OCI-LY1 (cell line): Measurements from ENCODE around the gene EVL.
"Not testable (repeated sequence)": the region's sequence is repeated elsewhere in the genome, so short reads cannot be mapped to it uniquely, and the experiment has no call there.

Experiments
- H2AFZ ChIP-seq: fragments of 200-600 bp; sonication (generic), shearing (Covaris generic); 2 replicates; pipeline ENCODE4 v1.6.0; 2014; ENCODE audit warnings: antibody characterized with exemption, mild to moderate bottlenecking, low read length
- H3F3A ChIP-seq: fragments of 200-600 bp; sonication (generic), shearing (Covaris generic); 2 replicates; pipeline ENCODE4 v1.6.0; 2014; ENCODE audit warnings: mild to moderate bottlenecking, antibody characterized with exemption, low read length, moderate library complexity; ENCODE audit not compliant: insufficient read depth
- H3K27ac ChIP-seq: fragments of 200-600 bp; sonication (generic); 2 replicates; pipeline ENCODE4 v1.5.1; 2014; ENCODE audit warnings: low read length, mixed run types, mild to moderate bottlenecking, low read depth; ENCODE audit not compliant: poor library complexity, severe bottlenecking
- H3K27me3 ChIP-seq: fragments of 200-600 bp; sonication (generic); 2 replicates; pipeline ENCODE4 v1.6.0; 2014; ENCODE audit warnings: antibody characterized with exemption, mild to moderate bottlenecking, low read length, moderate library complexity; ENCODE audit not compliant: insufficient read depth
- H3K36me3 ChIP-seq: fragments of 200-600 bp; sonication (generic); 2 replicates; pipeline ENCODE4 v1.6.1; 2014; ENCODE audit warnings: mild to moderate bottlenecking, antibody characterized with exemption, low read length, moderate library complexity, mixed read lengths; ENCODE audit not compliant: insufficient read depth
- H3K4me1 ChIP-seq: fragments of 200-600 bp; sonication (generic); 2 replicates; pipeline ENCODE4 v1.5.1; 2014; ENCODE audit warnings: mild to moderate bottlenecking, low read length, moderate library complexity; ENCODE audit not compliant: insufficient read depth, severe bottlenecking
- H3K4me2 ChIP-seq: fragments of 200-600 bp; sonication (generic), shearing (Covaris generic); 2 replicates; pipeline ENCODE4 v1.6.1; 2014; ENCODE audit warnings: low read length
- H3K4me3 ChIP-seq: fragments of 200-600 bp; sonication (generic); 2 replicates; pipeline ENCODE4 v1.5.1; 2014; ENCODE audit warnings: low read length, low read depth, mild to moderate bottlenecking, mixed read lengths; ENCODE audit not compliant: poor library complexity, severe bottlenecking
- H3K79me2 ChIP-seq: fragments of 200-600 bp; shearing (Covaris generic); 2 replicates; pipeline ENCODE4 v1.6.1; 2016; ENCODE audit warnings: mixed run types, low read length, mixed read lengths; ENCODE audit not compliant: insufficient read depth
- H3K9ac ChIP-seq: fragments of 200-600 bp; sonication (generic), shearing (Covaris generic); 2 replicates; pipeline ENCODE4 v1.6.1; 2014; ENCODE audit warnings: mild to moderate bottlenecking, low read length, mixed read lengths
- H3K9me2 ChIP-seq: fragments of 200-600 bp; sonication (generic), shearing (Covaris generic); 2 replicates; pipeline ENCODE4 v1.6.1; 2014; ENCODE audit warnings: low read depth, mild to moderate bottlenecking, low read length, mixed read lengths
- H3K9me3 ChIP-seq: fragments of 200-600 bp; shearing (Covaris generic); 2 replicates; pipeline ENCODE4 v1.6.1; 2014; ENCODE audit warnings: low read length, mixed read lengths
- H4K20me1 ChIP-seq: fragments of 200-600 bp; sonication (generic), shearing (Covaris generic); 2 replicates; pipeline ENCODE4 v1.6.0; 2016; ENCODE audit warnings: mild to moderate bottlenecking, low read length; ENCODE audit not compliant: insufficient read depth
- EZH2 ChIP-seq: fragments of 200-600 bp; sonication (generic), shearing (Covaris generic); IDR thresholded peaks from 2 replicates; pipeline ENCODE4 v1.8.0; 2017; ENCODE audit warnings: borderline replicate concordance, mixed run types, mild to moderate bottlenecking, antibody characterized with exemption, low read length, moderate library complexity, mixed read lengths
- TF ChIP-seq, protein P1 (sequence below): fragments of 200-600 bp; sonication (generic), shearing (Covaris generic); IDR thresholded peaks from 2 replicates; pipeline ENCODE4 v1.5.1; 2017; ENCODE audit warnings: mild to moderate bottlenecking, antibody characterized with exemption, low read length, moderate library complexity, mixed read lengths

The EVL gene

DNA sequence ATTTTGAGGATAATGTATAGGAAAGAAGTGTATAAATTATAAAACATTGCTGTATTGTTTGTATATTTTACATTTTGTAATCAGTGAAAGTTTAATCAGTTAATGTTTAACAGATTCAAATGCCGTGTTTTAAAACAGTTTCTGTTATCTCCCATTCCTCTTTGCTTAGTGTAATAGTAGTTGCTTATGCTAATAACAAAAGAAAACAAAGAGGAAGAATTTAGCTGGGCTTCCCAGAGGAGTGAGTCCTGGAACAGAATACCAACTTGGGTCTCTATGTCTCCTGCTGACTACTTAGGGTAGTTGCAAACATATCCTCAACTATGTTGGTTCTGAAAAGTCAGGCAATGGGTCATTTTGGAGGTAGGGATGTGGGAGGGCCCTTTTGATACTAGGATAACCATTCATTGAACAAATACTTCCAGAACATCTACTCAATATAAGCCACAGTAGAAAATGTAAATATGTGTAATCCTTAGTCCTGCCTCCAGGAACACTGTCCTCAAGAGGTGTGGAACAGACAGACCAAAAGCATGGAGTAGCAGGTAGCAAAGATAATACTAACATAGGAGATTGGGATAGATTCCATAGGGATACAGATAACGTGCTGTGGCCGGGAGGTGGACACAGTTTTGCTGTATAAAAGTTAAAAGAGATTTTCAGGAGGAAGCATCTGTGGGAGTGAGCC is 36.1 kb upstream of the EVL start:
- no peak overlapping the region for H3K4me2 ChIP-seq

DNA sequence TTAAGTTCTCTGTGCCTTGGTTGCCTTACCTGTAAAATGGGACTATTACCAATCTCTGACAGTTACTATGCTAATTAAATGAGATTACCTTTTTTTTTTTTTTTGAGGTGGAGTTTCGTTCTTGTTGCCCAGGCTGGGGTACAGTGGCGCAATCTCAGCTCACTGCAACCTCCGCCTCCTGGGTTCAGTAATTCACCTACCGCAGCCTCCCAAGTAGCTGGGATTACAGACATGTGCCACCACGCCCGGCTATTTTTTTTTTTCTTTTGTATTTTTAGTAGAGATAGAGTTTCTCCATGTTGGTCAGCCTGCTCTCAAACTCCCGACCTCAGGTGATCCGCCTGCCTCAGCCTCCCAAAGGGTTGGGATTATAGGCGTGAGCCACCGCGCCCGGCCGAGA is 35.2 kb upstream of the EVL start:
- not testable (repeated sequence) for H3K4me2 ChIP-seq, H3K36me3 ChIP-seq

More for the DNA sequence above, 36.1 kb upstream of the EVL start:
- H4K20me1 ChIP-seq, result no peaks in the 10 kb centered on the region
- H2AFZ ChIP-seq, result no peak overlapping the region
- H3K4me3 ChIP-seq, result no peak overlapping the region
- no peaks in the 10 kb centered on the region for H3K9me2 ChIP-seq
- H3F3A ChIP-seq, result no peaks in the 10 kb centered on the region
- H3K27ac ChIP-seq, result no peak overlapping the region
- no peaks in the 10 kb centered on the region for H3K79me2 ChIP-seq
- H3K9ac ChIP-seq, result no peak overlapping the region
- H3K4me1 ChIP-seq, result no peaks in the 10 kb centered on the region
- no peak for TF ChIP-seq EZH2
- TF ChIP-seq, protein P1, sequence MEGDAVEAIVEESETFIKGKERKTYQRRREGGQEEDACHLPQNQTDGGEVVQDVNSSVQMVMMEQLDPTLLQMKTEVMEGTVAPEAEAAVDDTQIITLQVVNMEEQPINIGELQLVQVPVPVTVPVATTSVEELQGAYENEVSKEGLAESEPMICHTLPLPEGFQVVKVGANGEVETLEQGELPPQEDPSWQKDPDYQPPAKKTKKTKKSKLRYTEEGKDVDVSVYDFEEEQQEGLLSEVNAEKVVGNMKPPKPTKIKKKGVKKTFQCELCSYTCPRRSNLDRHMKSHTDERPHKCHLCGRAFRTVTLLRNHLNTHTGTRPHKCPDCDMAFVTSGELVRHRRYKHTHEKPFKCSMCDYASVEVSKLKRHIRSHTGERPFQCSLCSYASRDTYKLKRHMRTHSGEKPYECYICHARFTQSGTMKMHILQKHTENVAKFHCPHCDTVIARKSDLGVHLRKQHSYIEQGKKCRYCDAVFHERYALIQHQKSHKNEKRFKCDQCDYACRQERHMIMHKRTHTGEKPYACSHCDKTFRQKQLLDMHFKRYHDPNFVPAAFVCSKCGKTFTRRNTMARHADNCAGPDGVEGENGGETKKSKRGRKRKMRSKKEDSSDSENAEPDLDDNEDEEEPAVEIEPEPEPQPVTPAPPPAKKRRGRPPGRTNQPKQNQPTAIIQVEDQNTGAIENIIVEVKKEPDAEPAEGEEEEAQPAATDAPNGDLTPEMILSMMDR, result no peak
- H3K36me3 ChIP-seq, result no peaks in the 10 kb centered on the region
- H3K27me3 ChIP-seq, result peaks cover 6% of the 10 kb centered on the region; the same call in 1 of the 2 replicates
- H3K9me3 ChIP-seq, result no peaks in the 10 kb centered on the region

DNA sequence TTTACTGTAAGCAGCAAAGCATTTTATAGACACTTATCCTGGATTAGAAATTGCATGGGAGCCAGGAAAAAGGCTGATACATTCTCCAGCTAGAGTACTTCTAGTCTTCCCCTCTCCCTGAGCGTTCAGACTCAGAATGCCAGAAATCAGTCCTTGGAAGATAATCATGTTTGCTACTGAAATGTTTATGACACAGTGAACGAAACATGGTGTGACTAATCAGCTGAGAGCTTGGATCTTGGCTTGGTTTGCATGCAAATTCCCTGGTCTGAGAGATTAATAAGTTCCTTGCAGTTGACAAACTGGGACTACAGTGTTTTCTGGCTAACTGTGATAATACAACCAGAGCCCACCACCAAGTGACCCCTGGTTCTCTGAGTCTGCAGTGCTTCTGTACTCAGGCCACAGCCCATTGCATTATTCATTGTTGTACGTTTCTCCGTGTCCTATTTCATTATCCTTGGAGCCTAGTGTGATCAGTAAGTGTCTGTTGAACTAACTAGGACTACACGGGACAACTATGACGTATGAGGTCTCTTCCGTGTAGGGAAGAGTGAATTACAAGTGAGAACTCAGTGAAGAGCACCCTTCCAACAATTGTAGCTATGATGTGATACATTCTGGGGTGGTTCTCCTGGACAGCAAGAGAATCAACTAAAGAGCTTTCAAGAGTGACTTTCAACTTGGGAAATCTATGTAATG is 34.6 kb upstream of the EVL start:
- Histone ChIP-seq H3K4me3 (no peak overlapping the region), H3F3A (no peaks in the 10 kb centered on the region), H4K20me1 (no peaks in the 10 kb centered on the region), H3K9me2 (no peaks in the 10 kb centered on the region), H3K36me3 (no peaks in the 10 kb centered on the region), H3K9ac (no peak overlapping the region), H3K4me1 (no peaks in the 10 kb centered on the region), H2AFZ (no peak overlapping the region), H3K27me3 (peaks cover 6% of the 10 kb centered on the region; the same call in 1 of the 2 replicates), H3K4me2 (no peak overlapping the region), H3K9me3 (no peaks in the 10 kb centered on the region), H3K27ac (no peak overlapping the region), H3K79me2 (no peaks in the 10 kb centered on the region)
- no peak for TF ChIP-seq EZH2
- TF ChIP-seq, protein P1, result no peak

More for the DNA sequence above, 35.2 kb upstream of the EVL start:
- H3K27me3 ChIP-seq, H2AFZ ChIP-seq, H3K9ac ChIP-seq, H3F3A ChIP-seq, H4K20me1 ChIP-seq, H3K9me3 ChIP-seq, H3K4me3 ChIP-seq, H3K27ac ChIP-seq, H3K4me1 ChIP-seq, H3K79me2 ChIP-seq, H3K9me2 ChIP-seq: not testable (repeated sequence)
